Stomach smooth muscle (tissue), 2 donors: Measurements from ENCODE around the gene CRTAC1.

Source experiments
- H3K27ac ChIP-seq: one replicate; pipeline ENCODE4 v1.7.0; 2013; ENCODE audit warnings: mild to moderate bottlenecking, low read length, inconsistent platforms
- H3K27me3 ChIP-seq, 2 donors: one replicate each; pipeline ENCODE4 v1.7.0; 2013; ENCODE audit warnings: low read length in 2 of 2; ENCODE audit not compliant: insufficient read depth in 2 of 2, control insufficient read depth in 1 of 2
- H3K36me3 ChIP-seq, 2 donors: one replicate each; pipeline ENCODE4 v1.7.0; 2013; ENCODE audit warnings: low read length in 2 of 2; ENCODE audit not compliant: control insufficient read depth in 2 of 2, insufficient read depth in 2 of 2
- H3K4me1 ChIP-seq: one replicate; pipeline ENCODE4 v1.7.0; 2013; ENCODE audit warnings: low read length; ENCODE audit not compliant: control insufficient read depth, insufficient read depth
- H3K4me3 ChIP-seq, 2 donors: one replicate each; pipeline ENCODE4 v1.7.0; 2013; ENCODE audit warnings: low read length in 2 of 2
- H3K9ac ChIP-seq, 2 donors: one replicate each; pipeline ENCODE4 v1.7.0; 2013; ENCODE audit warnings: low read length in 2 of 2, mild to moderate bottlenecking in 1 of 2
- H3K9me3 ChIP-seq, 2 donors: one replicate each; pipeline ENCODE4 v1.7.0; 2013; ENCODE audit warnings: low read length in 2 of 2; ENCODE audit not compliant: control insufficient read depth in 2 of 2
- donor health status: healthy.
- donor health status: Pancreatic carcinoma.

CRTAC1 gene

GRCh38 chr10:98055841-98056516 lies 25.6 kb upstream of the CRTAC1 start:
- Histone ChIP-seq H3K27ac (no peak overlapping the region), H3K9ac (no peak overlapping the region), H3K36me3 (no peaks in the 10 kb centered on the region), H3K27me3 (peaks cover 24 to 28% of the 10 kb centered on the region in 2 donors), H3K9me3 (no peaks in the 10 kb centered on the region), H3K4me1 (no peaks in the 10 kb centered on the region), H3K4me3 (no peak overlapping the region)

DNA sequence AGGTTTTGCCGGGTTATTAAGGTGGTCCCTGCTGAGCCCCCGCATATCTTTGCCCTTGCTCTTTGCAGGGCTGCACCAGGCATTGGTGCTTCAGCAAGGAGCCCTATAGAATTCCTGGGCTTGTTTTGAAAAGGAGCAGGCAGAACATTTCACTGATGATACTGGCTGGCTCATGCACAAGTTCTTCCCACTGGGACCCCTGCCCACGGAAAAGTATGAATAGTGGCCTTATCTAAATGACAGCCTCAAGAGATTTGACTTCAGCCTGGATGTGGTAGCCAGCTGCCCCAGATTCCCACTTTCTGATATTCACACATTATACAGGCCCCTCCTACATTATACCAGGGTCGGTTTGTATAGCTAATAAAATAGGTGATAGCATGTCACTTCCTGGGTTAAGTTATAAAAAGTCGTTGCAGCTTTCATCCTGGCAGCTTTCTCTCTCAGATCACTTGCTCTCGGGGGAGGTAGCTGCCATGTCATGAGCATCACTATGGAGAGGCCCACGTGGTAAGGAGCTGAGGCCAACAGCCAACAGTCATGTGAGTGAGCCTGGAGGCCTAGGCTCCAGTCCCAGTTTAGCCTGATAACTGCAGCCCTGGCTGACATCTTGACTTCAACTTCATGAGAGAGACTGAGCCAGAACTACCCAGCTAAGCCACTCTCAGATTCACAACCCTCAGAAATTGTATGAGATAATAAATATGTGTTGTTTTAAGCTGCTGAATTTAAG lies 16.8 kb upstream of the CRTAC1 start:
- H3K27me3 ChIP-seq = peaks cover 10 to 13% of the 10 kb centered on the region in 2 donors
- H3K9me3 ChIP-seq = no peaks in the 10 kb centered on the region
- no peak overlapping the region for H3K27ac ChIP-seq
- H3K36me3 ChIP-seq = no peaks in the 10 kb centered on the region
- H3K4me1 ChIP-seq = no peaks in the 10 kb centered on the region
- H3K4me3 ChIP-seq = no peak overlapping the region
- no peak overlapping the region for H3K9ac ChIP-seq

GRCh38 chr10:98045785-98046389 lies 15.5 kb upstream of the CRTAC1 start:
- Histone ChIP-seq H3K9me3 (no peaks in the 10 kb centered on the region), H3K36me3 (no peaks in the 10 kb centered on the region), H3K9ac (no peak overlapping the region), H3K4me3 (no peak overlapping the region), H3K4me1 (no peaks in the 10 kb centered on the region), H3K27ac (no peak overlapping the region), H3K27me3 (peaks cover 12 to 16% of the 10 kb centered on the region in 2 donors)

- no peaks in the 10 kb centered on the region for H3K36me3 ChIP-seq
- no peak overlapping the region for H3K9ac ChIP-seq
- no peak overlapping the region for H3K4me3 ChIP-seq
- no peaks in the 10 kb centered on the region for H3K9me3 ChIP-seq
- no peak overlapping the region for H3K27ac ChIP-seq
- H3K4me1 ChIP-seq = no peaks in the 10 kb centered on the region
- H3K27me3 ChIP-seq = peaks cover 35 to 39% of the 10 kb centered on the region in 2 donors
Measured at GRCh38 chr10:98041352-98042043, 11.1 kb upstream of the CRTAC1 start.

- no peaks in the 10 kb centered on the region for H3K36me3 ChIP-seq
- H3K27ac ChIP-seq = no peak overlapping the region
- H3K27me3 ChIP-seq = peaks cover 43 to 47% of the 10 kb centered on the region in 2 donors
- H3K4me3 ChIP-seq = no peak overlapping the region
- H3K9ac ChIP-seq = no peak overlapping the region
- H3K4me1 ChIP-seq = no peaks in the 10 kb centered on the region
- H3K9me3 ChIP-seq = no peaks in the 10 kb centered on the region
Measured at GRCh38 chr10:98039690-98040381, 9.4 kb upstream of the CRTAC1 start.

GRCh38 chr10:98038288-98038687 lies 7.9 kb upstream of the CRTAC1 start:
- H3K9me3 ChIP-seq = no peaks in the 10 kb centered on the region
- no peak overlapping the region for H3K27ac ChIP-seq
- no peak overlapping the region for H3K9ac ChIP-seq
- no peak overlapping the region for H3K4me3 ChIP-seq
- peaks cover 40 to 43% of the 10 kb centered on the region in 2 donors for H3K27me3 ChIP-seq
- H3K4me1 ChIP-seq = no peaks in the 10 kb centered on the region
- no peaks in the 10 kb centered on the region for H3K36me3 ChIP-seq

DNA sequence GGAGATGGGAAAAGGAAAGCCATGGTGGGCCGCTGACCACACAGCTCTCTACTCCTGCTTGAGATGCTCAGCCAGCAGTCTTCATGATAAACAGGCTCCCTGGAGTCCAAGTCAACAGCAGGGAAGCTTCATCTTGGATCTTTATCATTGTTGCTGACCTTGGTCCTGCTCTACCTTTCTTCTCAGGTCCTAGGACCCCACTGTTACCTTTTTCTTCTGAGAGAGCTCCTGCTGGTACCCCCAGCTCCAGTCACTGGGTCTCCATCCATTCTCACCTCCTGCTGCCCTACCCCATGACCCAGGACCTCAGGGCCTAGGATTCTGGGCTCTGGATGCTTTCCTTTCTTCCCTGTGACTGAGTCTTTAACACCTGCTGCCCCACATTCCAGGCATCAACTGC lies 5.2 kb upstream of the CRTAC1 start:
- H3K9me3 ChIP-seq = no peaks in the 10 kb centered on the region
- no peak overlapping the region for H3K9ac ChIP-seq
- no peaks in the 10 kb centered on the region for H3K4me1 ChIP-seq
- H3K4me3 ChIP-seq = no peak overlapping the region
- H3K36me3 ChIP-seq = no peaks in the 10 kb centered on the region
- H3K27ac ChIP-seq = no peak overlapping the region
- H3K27me3 ChIP-seq = peaks cover 28 to 34% of the 10 kb centered on the region in 2 donors

- Histone ChIP-seq H3K36me3 (no peaks in the 10 kb centered on the region), H3K4me1 (peaks cover 14% of the 10 kb centered on the region), H3K9ac (no peak overlapping the region), H3K27ac (no peak overlapping the region), H3K9me3 (no peaks in the 10 kb centered on the region), H3K4me3 (no peak overlapping the region), H3K27me3 (peaks cover 33 to 35% of the 10 kb centered on the region in 2 donors)
Measured at GRCh38 chr10:98033515-98033914, 3.1 kb upstream of the CRTAC1 start.

DNA sequence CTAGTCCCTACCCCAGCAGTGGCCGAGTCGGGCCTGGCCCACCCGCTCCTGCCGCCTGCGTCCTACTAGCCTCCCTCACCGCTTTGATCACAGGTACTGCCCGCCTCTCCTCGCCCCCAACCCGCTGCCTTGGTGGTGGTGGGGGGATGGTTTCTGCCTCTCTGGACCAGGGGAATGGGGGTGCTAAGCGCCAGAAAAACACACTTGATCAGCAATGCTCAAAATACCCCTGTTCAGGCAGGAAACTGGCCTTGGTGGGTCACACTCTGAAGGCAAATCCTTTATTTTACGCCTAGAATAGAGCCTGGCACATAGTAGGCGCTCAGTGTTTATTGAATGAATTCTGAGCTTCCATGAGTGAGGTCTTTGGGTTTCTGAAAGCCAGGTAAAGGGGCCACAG lies 1.0 kb upstream of the CRTAC1 start:
- Histone ChIP-seq H3K9me3 (no peaks in the 10 kb centered on the region), H3K4me1 (peaks cover 14% of the 10 kb centered on the region), H3K4me3 (no peak overlapping the region), H3K36me3 (no peaks in the 10 kb centered on the region), H3K9ac (no peak overlapping the region), H3K27me3 (peaks cover 35 to 40% of the 10 kb centered on the region in 2 donors), H3K27ac (no peak overlapping the region)

DNA sequence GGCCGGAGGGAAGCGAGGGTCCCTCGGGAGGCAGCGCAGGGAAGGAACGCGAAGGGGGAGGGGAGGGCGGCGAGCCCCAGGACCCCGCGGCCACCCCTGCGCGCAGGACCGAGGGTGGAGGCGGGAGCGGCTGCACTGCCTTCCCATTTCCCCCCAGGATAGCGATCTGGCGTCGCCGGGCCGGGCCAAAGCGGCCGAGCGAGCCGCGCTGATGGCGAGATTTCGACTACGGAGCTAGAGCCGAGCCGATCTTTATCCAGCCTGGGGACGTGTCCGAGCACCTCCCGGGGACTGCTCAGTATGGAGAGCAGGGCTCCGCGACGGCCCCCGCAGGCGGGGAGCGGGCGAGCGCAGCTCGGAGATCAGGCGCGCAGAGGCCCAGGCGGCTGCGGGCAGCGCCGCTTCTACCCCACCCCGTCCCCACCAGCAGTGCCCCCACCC lies 590 bp upstream of the CRTAC1 start:
- peaks cover 37 to 40% of the 10 kb centered on the region in 2 donors for H3K27me3 ChIP-seq
- H3K27ac ChIP-seq = no peak overlapping the region
- no peaks in the 10 kb centered on the region for H3K36me3 ChIP-seq
- H3K9ac ChIP-seq = no peak overlapping the region
- peak overlapping the region in 1 of 2 donors; percentile 65 for H3K4me3 ChIP-seq
- peaks cover 14% of the 10 kb centered on the region for H3K4me1 ChIP-seq
- no peaks in the 10 kb centered on the region for H3K9me3 ChIP-seq
